ENCODE data around the gene TNRC6C. TPM values are rescaled to one million over a fixed set of nuclear protein-coding genes. Genes with fewer than 3 reads are reported as not detected.
"Not testable (repeated sequence)": the region's sequence is repeated elsewhere in the genome, so short reads cannot be mapped to it uniquely, and the experiment has no call there.

The TNRC6C gene
- total RNA-seq, 1 experiment from 2014 or later, result 7.5 TPM

GRCh38 chr17:78107976-78108725, 149.6 kb downstream of the TNRC6C start:
- in situ Hi-C loops (cut with HindIII; ENCODE audit: low pct_unique_long_range_greater_than_20kb, low sequenced_read_pairs), result no loop called here
- no peak for DNase-seq (ENCODE audit: low read depth, low spot score)

GRCh38 chr17:78108726-78109488, 150.4 kb downstream of the TNRC6C start:
- DNase-seq (ENCODE audit: low read depth, low spot score), result no peak
- in situ Hi-C loops (cut with HindIII; ENCODE audit: low pct_unique_long_range_greater_than_20kb, low sequenced_read_pairs), result no loop called here

- in situ Hi-C loops (cut with HindIII; ENCODE audit: low pct_unique_long_range_greater_than_20kb, low sequenced_read_pairs), result no loop called here
- DNase-seq (ENCODE audit: low read depth, low spot score), result no peak
These were observed 150.9 kb downstream of the TNRC6C start for GRCh38 chr17:78109489-78109761.

GRCh38 chr17:78110363-78111015, 152.0 kb downstream of the TNRC6C start:
- no peak for DNase-seq (ENCODE audit: low read depth, low spot score)
- in situ Hi-C loops (cut with HindIII; ENCODE audit: low pct_unique_long_range_greater_than_20kb, low sequenced_read_pairs), result no loop called here

- no peak for DNase-seq (ENCODE audit: low read depth, low spot score)
- in situ Hi-C loops (cut with HindIII; ENCODE audit: low pct_unique_long_range_greater_than_20kb, low sequenced_read_pairs), result no loop called here
These were observed 152.7 kb downstream of the TNRC6C start for GRCh38 chr17:78111016-78111726.

GRCh38 chr17:78111727-78112517, 153.4 kb downstream of the TNRC6C start:
- DNase-seq (ENCODE audit: low read depth, low spot score), result no peak
- in situ Hi-C loops (cut with HindIII; ENCODE audit: low pct_unique_long_range_greater_than_20kb, low sequenced_read_pairs), result no loop called here

- in situ Hi-C loops (cut with HindIII; ENCODE audit: low pct_unique_long_range_greater_than_20kb, low sequenced_read_pairs), result no loop called here
- DNase-seq (ENCODE audit: low read depth, low spot score), result peak; percentile 79
These were observed 154.3 kb downstream of the TNRC6C start for GRCh38 chr17:78112518-78113471.

- no peak for DNase-seq (ENCODE audit: low read depth, low spot score)
- in situ Hi-C loops (cut with HindIII; ENCODE audit: low pct_unique_long_range_greater_than_20kb, low sequenced_read_pairs), result no loop called here
These were observed 155.6 kb downstream of the TNRC6C start for GRCh38 chr17:78113804-78114785.

- in situ Hi-C loops (cut with HindIII; ENCODE audit: low pct_unique_long_range_greater_than_20kb, low sequenced_read_pairs), result no loop called here
- no peak for DNase-seq (ENCODE audit: low read depth, low spot score)
These were observed 156.6 kb downstream of the TNRC6C start for GRCh38 chr17:78114831-78115723.

- DNase-seq (ENCODE audit: low read depth, low spot score); in situ Hi-C loops (cut with HindIII; ENCODE audit: low pct_unique_long_range_greater_than_20kb, low sequenced_read_pairs): not testable (repeated sequence)
These were observed 157.3 kb downstream of the TNRC6C start for GRCh38 chr17:78115803-78116202.

GRCh38 chr17:78116411-78116810, 157.9 kb downstream of the TNRC6C start:
- DNase-seq (ENCODE audit: low read depth, low spot score), result no peak
- in situ Hi-C loops (cut with HindIII; ENCODE audit: low pct_unique_long_range_greater_than_20kb, low sequenced_read_pairs), result no loop called here

- in situ Hi-C loops (cut with HindIII; ENCODE audit: low pct_unique_long_range_greater_than_20kb, low sequenced_read_pairs), result no loop called here
- no peak for DNase-seq (ENCODE audit: low read depth, low spot score)
These were observed 158.8 kb downstream of the TNRC6C start for GRCh38 chr17:78117027-78117981.

GRCh38 chr17:78118801-78119241, 160.3 kb downstream of the TNRC6C start:
- DNase-seq (ENCODE audit: low read depth, low spot score), result no peak
- in situ Hi-C loops (cut with HindIII; ENCODE audit: low pct_unique_long_range_greater_than_20kb, low sequenced_read_pairs), result no loop called here
